BJ (cell line): ENCODE results near the gene ANAPC7. TPM values are rescaled to one million over a fixed set of nuclear protein-coding genes. Genes with fewer than 3 reads are reported as not detected.

Source experiments
- CTCF ChIA-PET: fragments of 350-600 bp; formaldehyde crosslinking; extraction: SDS; loops from one replicate; lab custom pipeline; 2021; ENCODE audit warnings: antibody characterized with exemption, inconsistent platforms; lab: Yijun Ruan, JAX
- POLR2A ChIA-PET: fragments of 300-600 bp; sonication (Branson Sonifier 250); formaldehyde crosslinking; extraction: SDS; loops from one replicate; lab custom pipeline; 2021; ENCODE audit warnings: antibody characterized with exemption; lab: Charles Lee
- DNase-seq: peaks from one replicate; pipeline ENCODE4 v3.0.0-alpha.2; 2011; ENCODE audit warnings: low read depth
- H3K27me3 ChIP-seq: 2 replicates; pipeline ENCODE4 v1.6.0; 2011; ENCODE audit warnings: low read length; ENCODE audit not compliant: control insufficient read depth, insufficient read depth
- H3K36me3 ChIP-seq: 2 replicates; pipeline ENCODE4 v1.5.1; 2011; ENCODE audit warnings: low read length; ENCODE audit not compliant: control insufficient read depth, insufficient read depth
- H3K4me3 ChIP-seq: 2 replicates; pipeline ENCODE4 v1.5.1; 2011; ENCODE audit warnings: low read depth, mild to moderate bottlenecking, control low read depth, low read length
- CTCF ChIP-seq: IDR thresholded peaks from 2 replicates; pipeline ENCODE4 v1.5.1; 2011; ENCODE audit warnings: low read depth, mild to moderate bottlenecking, control low read depth, inconsistent platforms, low read length, moderate library complexity; ENCODE audit not compliant: insufficient read depth
- polyA plus RNA-seq: library from polyadenylated mRNA; depleted of rRNA; stranded (reverse); fragments of >200 nt; gene quantifications from 2 replicates; pipeline ENCODE4 v1.2.3, GENCODE V29; 2011; rRNA removed
- small RNA-seq: library from RNA; depleted of rRNA; stranded (forward); fragments of <200 nt; gene quantifications from one replicate; pipeline ENCODE3, GENCODE V24; 2012; ENCODE audit warnings: low replicate concordance, low read depth; ENCODE audit not compliant: insufficient read length

The ANAPC7 gene
- polyA plus RNA-seq, 1 experiment: 32.6 TPM

DNA sequence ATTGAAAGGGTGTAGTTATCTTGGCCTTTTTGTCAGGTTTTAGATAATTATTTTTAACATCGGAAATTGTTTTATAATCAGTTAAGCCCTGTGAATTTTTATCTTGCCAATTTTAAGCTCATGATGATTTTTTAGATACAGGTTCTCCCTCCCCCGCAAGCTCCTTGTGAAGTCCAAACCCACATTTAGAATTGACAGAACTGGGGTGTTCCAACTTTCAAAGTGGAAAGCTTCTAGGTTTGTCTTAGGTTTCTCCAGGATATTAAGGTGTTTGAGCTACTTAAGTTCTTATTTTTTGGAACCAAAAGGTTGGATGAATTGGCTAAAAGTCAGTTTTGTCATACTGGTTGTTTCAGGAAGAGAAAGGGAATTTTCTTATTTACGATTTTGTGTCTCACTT lies 73.4 kb downstream of the ANAPC7 start:
- H3K36me3 ChIP-seq: peaks cover 37% of the 10 kb centered on the region
- no peaks in the 10 kb centered on the region for H3K27me3 ChIP-seq
- no peak overlapping the region for H3K4me3 ChIP-seq
- no peak for DNase-seq
- no peak for TF ChIP-seq CTCF
- POLR2A ChIA-PET: interaction anchor here (0.5 kb wide), 1 partner anchor 101 kb away, joined by 6 read pairs; no protein-coding TSS in a partner anchor
- CTCF ChIA-PET: interaction anchor here (0.6 to 0.7 kb wide), 2 partner anchors 10 to 1387 kb away, joined by 3 read pairs; no protein-coding TSS in a partner anchor

DNA sequence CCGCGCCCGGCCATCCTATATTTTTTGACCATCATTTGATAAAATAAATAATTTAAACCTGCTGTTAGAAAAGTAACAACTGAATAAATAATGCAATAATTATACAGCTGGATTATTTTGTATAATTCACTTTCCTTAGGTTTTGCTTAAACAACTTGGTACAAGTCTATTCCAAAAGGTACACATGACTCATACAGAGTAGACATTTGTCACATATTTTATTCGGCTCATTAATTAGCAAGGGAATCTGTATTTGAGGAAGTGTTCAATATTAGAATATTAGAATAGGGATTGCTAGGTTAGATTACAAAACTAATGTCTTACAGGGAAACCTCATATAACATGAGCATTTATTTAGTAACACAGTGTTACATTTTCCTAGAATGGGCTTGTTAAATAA lies 73.8 kb downstream of the ANAPC7 start:
- no peak for TF ChIP-seq CTCF
- DNase-seq: no peak
- ChIA-PET POLR2A (no interaction called here), CTCF (interaction anchor here (0.6 kb wide), 1 partner anchor 1387 kb away, joined by 3 read pairs; no protein-coding TSS in a partner anchor)
- Histone ChIP-seq H3K4me3 (no peak overlapping the region), H3K27me3 (no peaks in the 10 kb centered on the region), H3K36me3 (peaks cover 33% of the 10 kb centered on the region)

Small RNA genes lying within 50 kb of the gene (small RNA-seq; reads per million reads assigned to genes)
- not detected for gene RN7SL769P

Other genes with a start within 250 kb of the ANAPC7 start
- 145 and 267 TPM in 2 replicates for gene ATP2A2, start 122.5 kb downstream of the ANAPC7 start, polyA plus RNA-seq
- gene ARPC3, start 46.6 kb upstream of the ANAPC7 start, polyA plus RNA-seq: 22.7 and 50.9 TPM in 2 replicates
- 10.6 and 21.8 TPM in 2 replicates for gene GPN3, start 64.5 kb upstream of the ANAPC7 start, polyA plus RNA-seq
- gene FAM216A, start 65.1 kb upstream of the ANAPC7 start, polyA plus RNA-seq: 13.0 and 16.6 TPM in 2 replicates
- 98.8 and 148 TPM in 2 replicates for gene VPS29, start 98.4 kb upstream of the ANAPC7 start, polyA plus RNA-seq
- gene RAD9B, start 98.6 kb upstream of the ANAPC7 start, polyA plus RNA-seq: 0.33 and 0.69 TPM in 2 replicates
- gene PPTC7, start 179.6 kb upstream of the ANAPC7 start, polyA plus RNA-seq: 6.0 and 8.8 TPM in 2 replicates
- gene TCTN1, start 210.4 kb upstream of the ANAPC7 start, polyA plus RNA-seq: 34.0 and 34.1 TPM in 2 replicates